H9 (cell line): ENCODE results near the gene OR2T1. TPM values are rescaled to one million over a fixed set of nuclear protein-coding genes. Genes with fewer than 3 reads are reported as not detected.
"Not testable (repeated sequence)": the region's sequence is repeated elsewhere in the genome, so short reads cannot be mapped to it uniquely, and the experiment has no call there.

ENCODE experiments used
- DNase-seq: peaks from one replicate; pipeline ENCODE4 v3.0.0-alpha.2; 2017
- H2AFZ ChIP-seq: one replicate; pipeline ENCODE4 v1.6.1; 2013; ENCODE audit warnings: mild to moderate bottlenecking, low read length, control low read depth, moderate library complexity
- H2AK5ac ChIP-seq: 2 replicates; pipeline ENCODE4 v1.6.1; 2013; ENCODE audit warnings: low read length, control low read depth, mixed read lengths; ENCODE audit not compliant: insufficient read length
- H2BK120ac ChIP-seq: one replicate; pipeline ENCODE4 v1.6.1; 2013; ENCODE audit warnings: low read depth, mild to moderate bottlenecking, low read length, control low read depth, inconsistent platforms; ENCODE audit not compliant: poor library complexity, severe bottlenecking
- H2BK12ac ChIP-seq: 2 replicates; pipeline ENCODE4 v1.6.1; 2013; ENCODE audit warnings: low read length, control low read depth, mixed read lengths, low read depth; ENCODE audit not compliant: insufficient read length
- H2BK15ac ChIP-seq: 2 replicates; pipeline ENCODE4 v1.6.1; 2013; ENCODE audit warnings: low read depth, low read length, control low read depth
- H2BK20ac ChIP-seq: one replicate; pipeline ENCODE4 v1.6.1; 2013; ENCODE audit warnings: low read depth, mild to moderate bottlenecking, low read length, control low read depth, inconsistent platforms; ENCODE audit not compliant: poor library complexity, severe bottlenecking
- H2BK5ac ChIP-seq: 2 replicates; pipeline ENCODE4 v1.6.1; 2013; ENCODE audit warnings: low read length, control low read depth, mixed read lengths; ENCODE audit not compliant: insufficient read length
- H3K14ac ChIP-seq: 2 replicates; pipeline ENCODE4 v1.6.1; 2013; ENCODE audit warnings: low read length, control low read depth; ENCODE audit not compliant: insufficient read depth
- H3K18ac ChIP-seq: 2 replicates; pipeline ENCODE4 v1.6.1; 2013; ENCODE audit warnings: low read depth, mild to moderate bottlenecking, mixed read lengths, low read length, control low read depth; ENCODE audit not compliant: insufficient read length
- H3K23ac ChIP-seq: 2 replicates; pipeline ENCODE4 v1.6.1; 2013; ENCODE audit warnings: low read length, control low read depth, mixed read lengths, low read depth; ENCODE audit not compliant: insufficient read length
- H3K23me2 ChIP-seq: 2 replicates; pipeline ENCODE4 v1.6.1; 2013; ENCODE audit warnings: low read depth, mild to moderate bottlenecking, mixed read lengths, low read length, control low read depth; ENCODE audit not compliant: insufficient read length, poor library complexity, severe bottlenecking
- H3K27ac ChIP-seq: 2 replicates; pipeline ENCODE4 v1.5.1; 2013; ENCODE audit warnings: low read length, control low read depth, mixed read lengths, low read depth; ENCODE audit not compliant: insufficient read length
- H3K27me3 ChIP-seq: 2 replicates; pipeline ENCODE4 v1.6.1; 2013; ENCODE audit warnings: low read length, control low read depth, inconsistent platforms; ENCODE audit not compliant: insufficient read depth
- H3K4ac ChIP-seq: 2 replicates; pipeline ENCODE4 v1.6.1; 2013; ENCODE audit warnings: low read depth, mild to moderate bottlenecking, control low read depth, inconsistent platforms, low read length, moderate library complexity
- H3K4me1 ChIP-seq: 2 replicates; pipeline ENCODE4 v1.6.1; 2013; ENCODE audit warnings: low read length, control low read depth, inconsistent platforms; ENCODE audit not compliant: insufficient read depth
- H3K4me2 ChIP-seq: 2 replicates; pipeline ENCODE4 v1.6.1; 2013; ENCODE audit warnings: low read length, control low read depth, mixed read lengths; ENCODE audit not compliant: insufficient read length, insufficient read depth
- H3K56ac ChIP-seq: 2 replicates; pipeline ENCODE4 v1.6.1; 2013; ENCODE audit warnings: low read depth, mild to moderate bottlenecking, mixed read lengths, low read length, control low read depth; ENCODE audit not compliant: insufficient read length
- H3K79me1 ChIP-seq: 2 replicates; pipeline ENCODE4 v1.6.1; 2013; ENCODE audit warnings: low read depth, mild to moderate bottlenecking, moderate library complexity, low read length, control low read depth, inconsistent platforms; ENCODE audit not compliant: insufficient read depth, poor library complexity, severe bottlenecking
- H3K79me2 ChIP-seq: 2 replicates; pipeline ENCODE4 v1.6.1; 2013; ENCODE audit warnings: low read length, control low read depth, inconsistent platforms; ENCODE audit not compliant: insufficient read depth
- H3K9ac ChIP-seq: 2 replicates; pipeline ENCODE4 v1.6.1; 2013; ENCODE audit warnings: low read length, control low read depth, mixed read lengths; ENCODE audit not compliant: insufficient read length; ENCODE audit errors: extremely low read depth
- H3K9me3 ChIP-seq: one replicate; pipeline ENCODE4 v1.6.1; 2013; ENCODE audit warnings: low read depth, low read length, inconsistent platforms; ENCODE audit not compliant: control insufficient read depth
- H3T11ph ChIP-seq: one replicate; pipeline ENCODE4 v1.6.1; 2013; ENCODE audit warnings: mild to moderate bottlenecking, low read length, control low read depth, inconsistent platforms
- H4K20me1 ChIP-seq: one replicate; pipeline ENCODE4 v1.6.1; 2013; ENCODE audit not compliant: control insufficient read depth, insufficient read length, insufficient read depth
- H4K5ac ChIP-seq: 2 replicates; pipeline ENCODE4 v1.6.1; 2013; ENCODE audit warnings: low read depth, mild to moderate bottlenecking, mixed read lengths, low read length, control low read depth; ENCODE audit not compliant: insufficient read length
- H4K8ac ChIP-seq: replicated peaks from 2 replicates; pipeline ENCODE4 v1.6.1; 2013; ENCODE audit warnings: low read length, control low read depth, mixed read lengths, low read depth; ENCODE audit not compliant: insufficient read length
- H4K91ac ChIP-seq: 2 replicates; pipeline ENCODE4 v1.6.1; 2013; ENCODE audit warnings: low read depth, mild to moderate bottlenecking, moderate library complexity, mixed read lengths, low read length, control low read depth; ENCODE audit not compliant: insufficient read length
- H3K27ac Mint-ChIP-seq, 3 experiments: 2 replicates in 2 of 3; 3 replicates in 1 of 3; pipeline ENCODE4 v1.8.0; 2020 to 2021; ENCODE audit warnings: mixed read lengths in 3 of 3, mild to moderate bottlenecking in 1 of 3, moderate library complexity in 1 of 3
- H3K27me3 Mint-ChIP-seq: 2 replicates; pipeline ENCODE4 v1.8.0; 2021; ENCODE audit warnings: low read depth, mild to moderate bottlenecking, moderate library complexity, mixed read lengths
- H3K36me3 Mint-ChIP-seq, 3 experiments: 2 replicates in 2 of 3; 3 replicates in 1 of 3; pipeline ENCODE4 v1.8.0; 2020 to 2021; ENCODE audit warnings: low read depth in 3 of 3, mixed read lengths in 3 of 3; ENCODE audit not compliant: insufficient read depth in 1 of 3
- H3K4me1 Mint-ChIP-seq, 2 experiments: 2 replicates each; pipeline ENCODE4 v1.8.0; 2020; ENCODE audit warnings: mixed read lengths in 2 of 2
- H3K4me3 Mint-ChIP-seq, 2 experiments: 2 replicates in 1 of 2; 3 replicates in 1 of 2; pipeline ENCODE4 v1.8.0; 2020 to 2021; ENCODE audit warnings: mild to moderate bottlenecking in 2 of 2, mixed read lengths in 2 of 2, moderate library complexity in 1 of 2
- H3K9me3 Mint-ChIP-seq, 2 experiments: 2 replicates in 1 of 2; 3 replicates in 1 of 2; pipeline ENCODE4 v1.8.0; 2020; ENCODE audit warnings: mild to moderate bottlenecking in 2 of 2, mixed read lengths in 2 of 2, moderate library complexity in 1 of 2
- WGBS: extraction: QIAGEN DNeasy Blood & Tissue Kit; methylation state at CpG from one replicate; pipeline ENCODE4 v1.1.7; 2013; ENCODE audit warnings: missing lambda C conversion rate, low lambda C conversion rate, mixed read lengths; ENCODE audit not compliant: insufficient read length; ENCODE audit errors: extremely low coverage; 5-methylcytosine and 5-hydroxymethylcytosine counted together
- total RNA-seq: library from RNA; stranded (reverse); gene quantifications from 2 replicates; pipeline ENCODE4 v1.2.1, GENCODE V29; 2021

The OR2T1 gene
- total RNA-seq, 1 experiment from 2014 or later, result not detected

- H3K27ac ChIP-seq, H3K79me2 ChIP-seq, H3K79me1 ChIP-seq, H4K91ac ChIP-seq, H3K36me3 Mint-ChIP-seq, H2BK15ac ChIP-seq, H3K23ac ChIP-seq, H4K5ac ChIP-seq, H2BK12ac ChIP-seq, H3K23me2 ChIP-seq, H2AK5ac ChIP-seq, H3K9ac ChIP-seq, H3K4me3 Mint-ChIP-seq, H3K56ac ChIP-seq, H2AFZ ChIP-seq, H4K8ac ChIP-seq, H3K4me2 ChIP-seq, H3K4me1 ChIP-seq, H3K27me3 Mint-ChIP-seq, H2BK120ac ChIP-seq, H3K14ac ChIP-seq, H3K18ac ChIP-seq, H3T11ph ChIP-seq, H3K4me1 Mint-ChIP-seq, H3K27ac Mint-ChIP-seq, H3K4ac ChIP-seq, H3K27me3 ChIP-seq, H2BK5ac ChIP-seq, H4K20me1 ChIP-seq, H2BK20ac ChIP-seq, DNase-seq: not testable (repeated sequence)
- H3K9me3 ChIP-seq, result peaks cover 12% of the 10 kb centered on the region
- WGBS, result no CpG with 5 or more reads among the region's 6 CpGs
- H3K9me3 Mint-ChIP-seq, result peaks cover 29 to 33% of the 10 kb centered on the region in 2 experiments
Measured at GRCh38 chr1:248449821-248450465, 47.1 kb downstream of the OR2T1 start.

DNA sequence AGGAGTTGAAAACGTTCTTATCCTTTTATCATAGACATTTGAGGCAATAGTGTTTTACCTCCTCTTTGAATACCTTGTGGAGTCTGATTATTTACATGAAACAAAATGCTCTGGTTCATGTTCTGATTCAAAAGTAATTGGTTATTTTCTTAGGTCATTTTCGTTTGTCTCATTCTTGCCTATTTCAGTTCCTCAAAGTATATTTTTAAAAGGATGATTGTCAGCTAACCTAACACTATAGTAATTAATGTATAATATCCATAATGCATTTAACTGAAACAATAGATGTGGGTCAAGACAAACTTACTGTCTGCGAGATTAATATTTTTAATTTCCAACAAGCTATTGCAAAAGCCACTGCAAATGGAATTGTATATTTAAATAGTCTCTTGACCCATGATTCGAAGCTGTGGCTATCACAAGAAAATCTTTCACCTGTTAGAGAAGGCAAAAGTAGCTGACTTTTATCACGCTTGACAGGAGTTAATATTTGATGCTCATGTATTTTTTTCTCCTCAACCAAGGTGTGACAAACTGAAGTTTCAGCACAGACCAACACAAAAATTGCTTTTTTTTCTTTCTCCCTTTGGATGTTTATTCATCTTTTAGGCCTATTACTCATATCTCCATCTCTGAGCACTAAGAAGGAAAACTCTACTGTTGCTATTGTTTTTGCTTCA is 47.8 kb downstream of the OR2T1 start:
- not testable (repeated sequence) for H3K27ac Mint-ChIP-seq, H3K79me1 ChIP-seq, H4K5ac ChIP-seq, H3K4me2 ChIP-seq, H3K4me1 Mint-ChIP-seq, H3K23me2 ChIP-seq, H2BK5ac ChIP-seq, H3K9ac ChIP-seq, DNase-seq, H2BK120ac ChIP-seq, H4K20me1 ChIP-seq, H3K79me2 ChIP-seq, H3K27me3 Mint-ChIP-seq, H3T11ph ChIP-seq, H2BK15ac ChIP-seq, H2AFZ ChIP-seq, H4K8ac ChIP-seq, H3K4ac ChIP-seq, H2AK5ac ChIP-seq, H3K18ac ChIP-seq, H3K4me3 Mint-ChIP-seq, H3K4me1 ChIP-seq, H3K27ac ChIP-seq, H2BK12ac ChIP-seq, H3K36me3 Mint-ChIP-seq, H3K23ac ChIP-seq, H4K91ac ChIP-seq, H3K56ac ChIP-seq, H3K14ac ChIP-seq, H3K9me3 ChIP-seq, H2BK20ac ChIP-seq, H3K27me3 ChIP-seq
- H3K9me3 Mint-ChIP-seq, result peaks cover 26 to 30% of the 10 kb centered on the region in 2 experiments
- no CpG with 5 or more reads among the region's 5 CpGs for WGBS
